G401.6 (cell line): Measurements from ENCODE around the gene NUP43.
A peak's percentile ranks its signal among the peaks of the same experiment; 100 is the strongest.
"Not testable (repeated sequence)": the region's sequence is repeated elsewhere in the genome, so short reads cannot be mapped to it uniquely, and the experiment has no call there.

Source experiments
- FAIRE-seq: peaks from 2 replicates; lab custom pipeline; 2012; peaks lifted over from hg19 to GRCh38; lab: Jason Lieb, UNC

Gene NUP43

GRCh38 chr6:149746147-149746946, at the start of gene NUP43:
Gene NUP43, minus strand, starts transcription at chr6:149746529. Its CDS starts 34 bp downstream, at chr6:149746495.
- peak; percentile 78 for FAIRE-seq

- no peak for FAIRE-seq
These were observed 37.2 kb upstream of the NUP43 start for GRCh38 chr6:149783551-149783950.

- FAIRE-seq = no peak
These were observed 36.0 kb upstream of the NUP43 start for GRCh38 chr6:149782337-149782736.

GRCh38 chr6:149781715-149782114, 35.4 kb upstream of the NUP43 start:
- no peak for FAIRE-seq

GRCh38 chr6:149779644-149779963, 33.3 kb upstream of the NUP43 start:
- FAIRE-seq = no peak

GRCh38 chr6:149777624-149778023, 31.3 kb upstream of the NUP43 start:
- no peak for FAIRE-seq

GRCh38 chr6:149771925-149772324, 25.6 kb upstream of the NUP43 start:
- FAIRE-seq = no peak

- no peak for FAIRE-seq
These were observed 24.9 kb upstream of the NUP43 start for GRCh38 chr6:149771185-149771584.

- FAIRE-seq = no peak
These were observed 23.3 kb upstream of the NUP43 start for GRCh38 chr6:149769676-149770075.

- FAIRE-seq = no peak
These were observed 19.9 kb upstream of the NUP43 start for GRCh38 chr6:149766156-149766769.

- no peak for FAIRE-seq
These were observed 17.5 kb upstream of the NUP43 start for GRCh38 chr6:149763866-149764265.

GRCh38 chr6:149761438-149761837, 15.1 kb upstream of the NUP43 start:
- no peak for FAIRE-seq

GRCh38 chr6:149756261-149756636, 9.9 kb upstream of the NUP43 start:
- no peak for FAIRE-seq

GRCh38 chr6:149755300-149756260, 9.3 kb upstream of the NUP43 start:
- FAIRE-seq = no peak

GRCh38 chr6:149754548-149754947, 8.2 kb upstream of the NUP43 start:
- no peak for FAIRE-seq

GRCh38 chr6:149753374-149753637, 7.0 kb upstream of the NUP43 start:
- FAIRE-seq = not testable (repeated sequence)

- FAIRE-seq = no peak
These were observed 6.5 kb upstream of the NUP43 start for GRCh38 chr6:149752600-149753373.

- FAIRE-seq = not testable (repeated sequence)
These were observed 5.6 kb upstream of the NUP43 start for GRCh38 chr6:149751920-149752319.

GRCh38 chr6:149751239-149751638, 4.9 kb upstream of the NUP43 start:
- no peak for FAIRE-seq

GRCh38 chr6:149750136-149750609, 3.8 kb upstream of the NUP43 start:
- no peak for FAIRE-seq

GRCh38 chr6:149749594-149750135, 3.3 kb upstream of the NUP43 start, which contains the start of gene PCMT1:
Gene PCMT1, plus strand, starts transcription at chr6:149749741. Its CDS starts 161 bp downstream, at chr6:149749902.
- FAIRE-seq = no peak

- FAIRE-seq = not testable (repeated sequence)
These were observed 2.8 kb upstream of the NUP43 start for GRCh38 chr6:149749082-149749593.
